K562 (cell line): ENCODE measurements around the gene SRRM5. TPM values are rescaled to one million over a fixed set of nuclear protein-coding genes. Genes with fewer than 3 reads are reported as not detected.

ENCODE experiments used
- BCOR ChIP-seq: fragments of 450-650 bp; IDR thresholded peaks from 2 replicates; pipeline ENCODE4 v1.6.1; 2016
- BHLHE40 ChIP-seq: IDR thresholded peaks from 2 replicates; pipeline ENCODE4 v1.6.1; 2011; ENCODE audit warnings: low read length, improper control_type of control experiment
- BRCA1 ChIP-seq, 2 experiments: fragments of 450-650 bp in 1 of 2; sonication (generic) in 1 of 2; formaldehyde crosslinking in 1 of 2; IDR thresholded peaks; 2 replicates each; pipeline versions ENCODE4 v1.5.0 to v1.6.1; 2017 to 2020; ENCODE audit warnings: mild to moderate bottlenecking in 1 of 2, missing genetic modification reagents in 1 of 2
- CBFA2T3 ChIP-seq: fragments of 450-650 bp; IDR thresholded peaks from 2 replicates; pipeline ENCODE4 v1.6.1; 2017
- CGGBP1 ChIP-seq: fragments of 250-450 bp; sonication (Bioruptor Pico); IDR thresholded peaks from 2 replicates; pipeline ENCODE4 v1.9.0; 2021; ENCODE audit warnings: mild to moderate bottlenecking
- CSDE1 ChIP-seq, 2 experiments: fragments of 450-650 bp; IDR thresholded peaks; 2 replicates each; pipeline ENCODE4 v1.6.1; 2016; ENCODE audit warnings: mild to moderate bottlenecking in 1 of 2
- E2F6 ChIP-seq, 2 experiments: IDR thresholded peaks; 2 replicates each; pipeline ENCODE4 v1.6.1; 2011; ENCODE audit warnings: borderline replicate concordance in 1 of 2, control low read depth in 1 of 2, low read depth in 1 of 2, low read length in 1 of 2, mild to moderate bottlenecking in 1 of 2, mixed read lengths in 1 of 2, moderate library complexity in 1 of 2; ENCODE audit not compliant: insufficient read depth in 1 of 2, insufficient read length in 1 of 2, poor library complexity in 1 of 2, severe bottlenecking in 1 of 2; ENCODE audit errors: extremely low read depth in 1 of 2
- ETS1 ChIP-seq: conservative IDR thresholded peaks from 2 replicates; pipeline ENCODE4 v1.6.1; 2011; ENCODE audit warnings: low read depth, mild to moderate bottlenecking, low read length; ENCODE audit not compliant: control insufficient read depth
- GTF2B ChIP-seq: IDR thresholded peaks from 2 replicates; pipeline ENCODE4 v1.6.1; 2011; ENCODE audit not compliant: insufficient read length; ENCODE audit errors: extremely low read depth
- HNRNPL ChIP-seq: fragments of 200-400 bp; formaldehyde crosslinking; IDR thresholded peaks from 2 replicates; pipeline ENCODE4 v1.6.1; 2017; ENCODE audit warnings: low read depth, mild to moderate bottlenecking, low read length
- NFXL1 ChIP-seq: fragments of 450-650 bp; formaldehyde crosslinking; IDR thresholded peaks from 2 replicates; pipeline ENCODE4 v1.4.0; 2021; ENCODE audit warnings: mild to moderate bottlenecking
- NKRF ChIP-seq: fragments of 450-650 bp; IDR thresholded peaks from 2 replicates; pipeline ENCODE4 v1.6.1; 2016; ENCODE audit warnings: borderline replicate concordance
- RBBP5 ChIP-seq: fragments of 200-600 bp; sonication (generic); IDR thresholded peaks from 2 replicates; pipeline ENCODE4 v1.6.1; 2012; ENCODE audit warnings: borderline replicate concordance, mild to moderate bottlenecking, low read length, control low read depth, inconsistent platforms; ENCODE audit not compliant: insufficient read depth, poor library complexity, severe bottlenecking
- RBM34 ChIP-seq: fragments of 200-400 bp; formaldehyde crosslinking; IDR thresholded peaks from 2 replicates; pipeline ENCODE4 v1.6.1; 2018; ENCODE audit warnings: low read length, borderline replicate concordance; ENCODE audit not compliant: insufficient read depth
- ZBTB43 ChIP-seq: sonication (generic); formaldehyde crosslinking; IDR thresholded peaks from 2 replicates; pipeline ENCODE4 v1.8.0; 2023; ENCODE audit warnings: mild to moderate bottlenecking, missing genetic modification reagents
- ZNF277 ChIP-seq: fragments of 250-450 bp; sonication (Bioruptor Pico); IDR thresholded peaks from 2 replicates; pipeline ENCODE4 v1.8.0; 2022; ENCODE audit warnings: inconsistent platforms, mild to moderate bottlenecking, moderate library complexity, borderline replicate concordance
- ZNF384 ChIP-seq: IDR thresholded peaks from 2 replicates; pipeline ENCODE4 v1.6.1; 2012; ENCODE audit warnings: low read depth, low read length, improper control_type of control experiment
- polyA plus RNA-seq, 8 experiments: library from polyadenylated mRNA; depleted of rRNA in 4 of 8; stranded (reverse) in 5 of 8; unstranded in 3 of 8; fragments of >200 nt; fragmentation: Nextera tagmentation in 2 of 8; fragmentation: Illumina TruSeq in 1 of 8; extraction: Ambion mirVana in 2 of 8; extraction: Trizol in 1 of 8; gene quantifications; 2 replicates each; pipeline versions ENCODE4 v1.2.1 to v1.2.3, GENCODE V29; 2011 to 2014; ENCODE audit warnings: inconsistent platforms in 1 of 8, missing spikeins in 1 of 8
- total RNA-seq, 7 experiments: library from RNA; depleted of rRNA in 6 of 7; stranded (reverse); fragments of >200 nt in 6 of 7; fragmentation: Illumina TruSeq in 2 of 7; extraction: Trizol in 2 of 7; gene quantifications; 2 replicates each; pipeline versions ENCODE4 v1.2.1 to v1.2.3, GENCODE V29; 2011 to 2021; ENCODE audit warnings: low replicate concordance in 1 of 7

SRRM5 gene
- total and polyA plus RNA-seq, 9 of the 15 experiments (the other 6 are each of a cell fraction or from before 2014, with no cell fraction given), result 0.09 to 0.45 (median 0.18) TPM; not detected in 2

- TF ChIP-seq RBBP5 (no peak), CGGBP1 (CRISPR knock-in tag) (no peak), ZNF277 (no peak), GTF2B (no peak), CBFA2T3 (peak; percentile 83), RBM34 (no peak), BHLHE40 (no peak), E2F6 (IDR thresholded peaks at IDR 0.05; ENCODE audit: borderline replicate concordance in 1 of 2, extremely low read depth in 1 of 2, insufficient read depth in 1 of 2, insufficient read length in 1 of 2, low read depth in 1 of 2, low read length in 1 of 2, poor library complexity in 1 of 2, severe bottlenecking in 1 of 2) (no peak), BCOR (peak; percentile 88), BRCA1 (IDR thresholded peaks at IDR 0.05) (no peak), BRCA1 (CRISPR knock-in tag; IDR thresholded peaks at IDR 0.05) (no peak), NFXL1 (no peak), NKRF (peak; percentile 44; the same call in 1 of the 2 replicates), HNRNPL (no peak), ETS1 (0 out of 2 replicates have a peak, but pooled peaks have one; percentile 11), ZBTB43 (CRISPR knock-in tag) (no peak), CSDE1 (IDR thresholded peaks at IDR 0.05) (no peak), ZNF384 (peak; percentile 61; the same call in 1 of the 2 replicates)
These were observed 8.4 kb downstream of the SRRM5 start (continued) for GRCh38 chr19:43620061-43621001.
